NOMO-1 treated with DMSO at 0.1 percent for 48 hours (cell line): ENCODE results near the gene MPC1.
A peak's percentile ranks its signal among the peaks of the same experiment; 100 is the strongest.
"Not testable (repeated sequence)": the region's sequence is repeated elsewhere in the genome, so short reads cannot be mapped to it uniquely, and the experiment has no call there.

Source experiments
- DNase-seq: peaks from one replicate; lab custom pipeline; 2025; ENCODE audit not compliant: unreplicated experiment; lab: John Stamatoyannopoulos, UW

MPC1 gene

DNA sequence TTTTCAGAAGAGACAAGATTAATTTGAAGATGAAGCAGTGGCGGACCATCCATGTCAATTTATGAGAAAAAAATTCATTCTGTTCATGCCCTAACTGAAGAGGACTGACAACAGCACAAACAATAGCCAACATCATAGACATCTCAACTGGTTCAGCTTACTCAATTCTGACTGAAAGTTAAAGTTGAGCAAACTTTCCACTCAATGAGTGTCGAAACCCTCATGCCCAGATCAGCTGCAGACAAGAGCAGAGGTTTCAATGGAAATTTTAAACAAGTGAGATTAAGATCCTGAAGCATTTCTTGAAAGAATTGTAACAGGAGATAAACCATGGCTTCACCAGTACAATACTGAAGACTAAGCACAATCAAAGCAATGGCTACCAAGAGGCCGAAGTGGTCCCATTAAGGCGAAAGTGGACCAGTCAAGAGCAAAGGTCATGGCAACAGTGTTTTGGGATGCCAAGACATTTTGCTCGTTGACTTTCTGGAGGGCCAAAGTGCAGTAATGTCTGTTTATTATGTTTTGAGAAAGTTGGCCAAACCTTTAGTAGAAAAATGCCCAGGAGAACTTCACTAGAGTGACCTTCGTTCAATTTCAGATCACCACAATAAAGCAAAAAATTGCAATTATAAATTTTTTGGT, 34.3 kb downstream of the MPC1 start:
- DNase-seq = peak; percentile 39

GRCh38 chr6:166346965-166347364, 35.8 kb downstream of the MPC1 start:
- no peak for DNase-seq

- no peak for DNase-seq
Measured at GRCh38 chr6:166346449-166346848, 36.3 kb downstream of the MPC1 start.

DNA sequence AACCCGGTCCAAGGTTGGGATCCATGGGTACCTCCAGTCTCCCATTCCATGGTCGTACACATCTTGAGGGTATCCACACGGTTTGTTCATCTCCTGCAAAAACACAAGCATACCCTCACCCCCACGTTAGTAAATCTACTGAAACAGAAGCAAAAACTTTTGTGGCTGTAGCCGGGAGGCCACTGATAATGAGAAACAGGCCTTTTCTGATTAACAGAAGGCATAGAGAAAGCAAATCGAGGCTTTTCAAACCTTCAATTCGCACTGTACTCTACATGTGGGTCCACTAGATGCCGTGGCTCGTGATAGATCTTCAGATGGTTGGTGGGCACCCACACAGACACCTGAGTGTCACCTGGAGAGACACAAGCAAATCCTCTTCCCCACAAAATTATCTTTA, 37.1 kb downstream of the MPC1 start:
- not testable (repeated sequence) for DNase-seq

DNA sequence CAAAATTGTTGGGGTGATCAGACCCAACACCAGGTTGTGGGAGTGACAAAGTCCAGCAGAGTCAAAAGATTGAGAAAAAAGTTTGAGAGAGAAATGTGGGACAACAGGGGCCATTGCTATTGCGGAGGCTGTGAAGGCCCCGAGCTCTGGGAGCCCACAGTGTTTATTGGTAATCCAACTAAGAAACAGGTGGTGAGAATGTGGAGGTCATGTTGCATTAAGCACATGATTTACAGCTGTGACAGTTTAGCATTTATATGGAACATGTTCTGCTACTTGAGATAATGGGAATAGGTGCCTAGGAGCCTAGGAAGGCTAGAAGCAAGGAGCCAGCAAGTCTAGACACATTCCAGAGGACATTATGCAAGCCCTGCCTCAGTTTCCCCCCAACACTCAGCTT, 37.8 kb downstream of the MPC1 start:
- DNase-seq = not testable (repeated sequence)

GRCh38 chr6:166344240-166344639, 38.5 kb downstream of the MPC1 start:
- no peak for DNase-seq

GRCh38 chr6:166343150-166343487, 39.6 kb downstream of the MPC1 start:
- peak; percentile 74 for DNase-seq

DNA sequence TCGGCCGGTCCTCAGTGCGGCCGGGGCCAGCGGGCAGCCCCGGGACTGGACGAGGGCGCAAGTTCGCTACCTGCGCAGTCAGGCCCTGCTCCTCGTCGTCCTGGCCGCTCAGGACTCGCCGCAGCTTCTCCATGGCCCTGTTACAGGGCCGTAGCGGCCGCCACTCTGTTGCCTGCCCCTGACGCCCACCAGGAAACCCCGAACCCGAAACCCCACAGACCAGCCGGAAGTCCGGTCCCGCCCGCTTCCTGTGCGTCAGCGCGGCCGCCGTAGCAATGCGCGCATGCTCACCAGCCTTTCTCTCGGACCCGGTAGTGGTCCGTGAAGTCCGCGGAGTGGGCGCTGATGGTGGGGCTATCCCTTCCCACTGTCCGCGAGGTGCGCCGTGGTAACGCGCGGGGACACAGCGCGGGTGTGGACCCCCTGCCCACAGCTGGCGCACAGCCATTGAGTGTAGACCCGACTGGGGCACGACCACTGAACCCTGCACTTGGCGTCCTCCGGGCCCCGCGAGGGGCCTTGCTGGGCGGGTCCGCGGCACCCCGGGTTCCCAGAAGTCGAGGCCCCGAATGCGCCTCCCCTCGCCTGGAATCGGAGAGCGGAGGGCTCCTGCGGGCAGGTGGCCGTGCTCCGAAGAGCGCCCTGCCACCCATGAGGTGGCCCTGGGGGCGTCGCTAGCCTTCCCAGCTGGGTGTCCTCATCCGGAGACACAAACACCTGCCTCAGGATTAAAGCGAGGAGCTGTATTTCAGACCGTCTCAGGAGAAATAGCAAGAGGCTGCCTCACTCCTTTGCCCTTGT, 40.2 kb downstream of the MPC1 start, which contains the start of gene SFT2D1:
Gene SFT2D1, minus strand, starts transcription at position 197 of the 801 bp plus-strand sequence. Its CDS starts 64 bp downstream, at position 133.
- DNase-seq = peak; percentile 73

GRCh38 chr6:166341977-166342348, 40.8 kb downstream of the MPC1 start:
- no peak for DNase-seq

DNA sequence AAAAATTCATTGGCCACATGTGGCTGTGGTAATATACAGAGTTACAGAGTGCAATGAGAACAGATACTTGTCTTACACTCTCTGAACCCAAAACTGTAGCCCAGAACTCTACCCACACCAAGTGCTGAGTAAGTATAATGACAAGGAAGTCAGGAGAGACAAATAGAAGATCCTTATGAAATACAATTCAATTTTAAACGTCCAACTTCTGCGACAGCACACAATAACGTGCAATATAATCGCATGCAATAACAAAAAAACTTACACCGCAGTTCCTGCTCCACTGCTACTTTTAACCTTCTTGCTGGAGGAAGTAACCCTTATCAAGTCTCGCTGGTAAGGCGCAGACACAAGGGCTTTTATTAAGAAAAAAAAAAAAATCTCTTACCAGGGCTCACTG, 41.3 kb downstream of the MPC1 start:
- DNase-seq = peak; percentile 68

- DNase-seq = no peak
Measured at GRCh38 chr6:166338854-166339253, 43.9 kb downstream of the MPC1 start.

- DNase-seq = no peak
Measured at GRCh38 chr6:166336847-166337246, 45.9 kb downstream of the MPC1 start.

- DNase-seq = no peak
Measured at GRCh38 chr6:166335378-166336302, 47.1 kb downstream of the MPC1 start.

- DNase-seq = no peak
Measured at GRCh38 chr6:166334878-166335277, 47.9 kb downstream of the MPC1 start.

DNA sequence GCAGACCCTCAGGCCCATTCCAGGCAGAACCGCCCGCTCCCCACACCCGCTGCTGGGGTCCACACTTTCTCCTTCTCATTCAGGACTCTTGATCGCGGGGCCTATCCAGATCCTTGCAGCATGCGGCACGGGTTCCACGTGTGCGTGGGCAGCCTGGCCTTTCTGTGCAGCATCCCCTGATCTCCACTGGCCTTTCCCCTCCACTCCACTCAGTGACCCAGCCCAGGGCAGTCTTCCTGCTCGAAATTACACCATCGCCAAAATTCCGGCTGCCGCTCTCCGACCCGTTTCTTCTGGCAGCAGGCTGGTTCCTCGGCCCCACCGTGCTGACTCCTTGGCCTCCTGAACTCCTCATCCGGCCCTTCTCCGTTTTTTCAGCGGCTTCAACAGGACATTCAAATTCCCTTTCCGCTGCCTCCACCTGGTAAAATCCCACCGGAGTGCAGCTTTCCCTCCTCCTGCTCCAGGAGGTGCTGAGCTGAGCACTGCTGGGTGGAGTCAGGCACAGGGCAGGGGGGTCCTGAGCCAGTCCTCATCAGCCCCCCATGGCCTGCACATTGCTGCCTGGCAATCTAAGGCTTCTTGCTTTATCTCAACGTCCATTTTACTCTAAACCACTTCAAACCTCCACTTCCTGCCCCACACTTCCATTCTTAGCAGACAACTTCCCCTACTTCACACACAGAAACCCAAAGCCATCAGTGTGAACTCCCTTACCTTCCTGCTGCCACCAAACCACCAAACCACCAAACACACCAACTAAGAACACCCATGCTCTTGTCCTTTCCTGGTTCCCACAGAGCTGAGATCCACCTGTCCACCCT, 49.4 kb downstream of the MPC1 start:
- DNase-seq = peak; percentile 50

- DNase-seq = no peak
Measured at GRCh38 chr6:166331503-166332415, 51.0 kb downstream of the MPC1 start.

DNA sequence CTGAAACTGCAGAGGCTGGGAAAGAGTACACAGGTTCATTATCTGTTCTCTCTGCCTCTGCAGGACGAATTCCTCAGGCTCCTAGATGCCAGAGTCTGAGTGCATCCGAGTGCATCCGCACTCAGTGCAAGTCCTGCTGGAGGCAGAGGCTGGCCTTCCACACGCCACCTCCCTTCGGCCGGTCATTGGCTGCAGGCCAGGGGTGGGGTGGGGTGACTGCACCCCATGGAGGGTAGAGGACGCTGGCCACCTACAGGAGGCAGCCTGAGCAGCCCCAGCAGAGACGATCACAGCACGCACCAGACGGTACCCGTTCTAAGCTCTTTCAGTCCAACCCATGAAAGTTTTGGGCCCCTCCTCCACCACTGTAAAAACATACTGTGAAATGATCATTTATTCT, 52.1 kb downstream of the MPC1 start:
- DNase-seq = no peak

DNA sequence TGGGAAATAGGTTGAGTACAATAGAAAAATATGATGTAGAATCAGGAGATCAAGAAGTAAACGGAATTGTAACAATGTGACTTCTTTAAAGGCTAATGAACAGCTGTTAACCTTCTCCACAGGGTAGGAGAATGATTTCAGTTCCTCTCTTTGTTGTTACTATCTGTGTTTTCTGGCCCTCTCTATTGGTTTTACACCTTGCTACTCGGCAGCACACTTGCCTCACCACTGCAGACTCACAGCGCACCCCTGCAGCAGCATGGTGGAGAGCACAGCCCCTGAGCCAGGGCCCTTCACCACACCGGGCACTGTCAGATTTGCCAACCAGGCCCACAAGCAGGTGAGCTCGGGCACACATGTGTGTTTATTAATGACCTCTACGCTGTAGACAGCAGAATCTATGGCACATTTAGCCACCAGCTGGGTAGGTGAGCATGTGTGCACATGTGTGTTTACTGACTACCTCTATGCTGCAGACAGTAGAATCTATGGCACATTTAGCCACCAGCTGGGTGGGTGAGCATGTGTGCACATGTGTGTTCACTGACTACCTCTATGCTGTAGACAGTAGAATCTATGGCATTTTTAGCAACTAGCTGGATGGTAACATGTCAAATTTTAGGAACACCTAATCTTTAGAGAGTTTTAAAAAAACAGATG, 57.2 kb downstream of the MPC1 start:
- no peak for DNase-seq

DNA sequence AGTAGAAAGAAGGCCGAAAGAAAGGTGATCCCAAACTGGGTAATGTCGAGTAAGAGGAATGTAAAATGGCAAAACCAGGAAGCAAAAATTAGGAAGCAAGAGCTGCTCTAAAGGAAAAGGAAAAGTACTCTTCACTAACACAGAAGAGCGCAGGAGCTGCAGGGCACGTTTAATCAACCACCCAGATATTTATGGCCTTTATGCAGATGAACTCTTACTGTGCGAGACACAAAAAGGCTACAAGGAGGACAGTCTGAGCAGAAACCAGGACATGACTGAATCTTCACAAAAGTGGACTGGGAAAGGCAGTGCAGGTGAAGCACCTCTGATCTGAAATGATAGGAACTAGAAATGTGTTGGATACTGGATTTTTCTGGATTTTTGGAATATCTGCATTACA, 59.3 kb downstream of the MPC1 start:
- DNase-seq = no peak
